Activated T-cell treated with anti-CD3 and anti-CD28 coated beads, Interleukin-2, amount 50 U/mL, for 24 hours (primary cell): ENCODE measurements around the gene FAM20B.
"Not testable (repeated sequence)": the region's sequence is repeated elsewhere in the genome, so short reads cannot be mapped to it uniquely, and the experiment has no call there.

Experiments used
- DNase-seq: peaks from one replicate; pipeline ENCODE4 v3.0.0-alpha.2; 2020
- H3K27ac Mint-ChIP-seq: 2 replicates; pipeline ENCODE4 v1.8.0; 2020; ENCODE audit warnings: mild to moderate bottlenecking, mixed read lengths
- H3K27me3 Mint-ChIP-seq: 2 replicates; pipeline ENCODE4 v1.8.0; 2020; ENCODE audit warnings: mixed read lengths
- H3K36me3 Mint-ChIP-seq: 2 replicates; pipeline ENCODE4 v1.8.0; 2020; ENCODE audit warnings: low read depth, mixed read lengths
- H3K4me1 Mint-ChIP-seq: 2 replicates; pipeline ENCODE4 v1.8.0; 2020; ENCODE audit warnings: low read depth, mixed read lengths
- H3K4me3 Mint-ChIP-seq: 2 replicates; pipeline ENCODE4 v1.8.0; 2020; ENCODE audit warnings: mild to moderate bottlenecking, moderate library complexity, mixed read lengths
- H3K9me3 Mint-ChIP-seq: 2 replicates; pipeline ENCODE4 v1.8.0; 2020; ENCODE audit warnings: mixed read lengths

Gene FAM20B

DNA sequence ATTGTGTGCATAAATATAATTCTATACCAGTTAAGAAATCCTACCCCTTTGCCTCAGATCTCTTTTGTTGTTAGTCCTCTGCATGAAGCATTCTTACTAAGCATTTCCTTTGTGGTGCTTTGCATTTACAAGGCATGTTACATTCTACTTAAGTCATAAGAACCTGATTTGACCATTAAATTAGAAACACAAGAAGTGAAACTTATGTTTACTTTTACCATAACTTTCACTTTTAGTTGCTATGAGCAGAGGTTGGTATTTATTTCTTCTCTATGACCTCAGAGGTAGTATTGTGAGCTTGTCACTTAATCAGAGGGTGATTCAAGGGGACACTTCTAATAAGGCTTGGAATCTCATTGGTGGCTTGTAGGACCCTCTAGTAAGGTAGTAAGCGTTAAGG is 9.0 kb downstream of the FAM20B start:
- no peaks in the 10 kb centered on the region for H3K9me3 Mint-ChIP-seq
- DNase-seq: no peak
- H3K4me3 Mint-ChIP-seq: peak overlapping the region; percentile 42

DNA sequence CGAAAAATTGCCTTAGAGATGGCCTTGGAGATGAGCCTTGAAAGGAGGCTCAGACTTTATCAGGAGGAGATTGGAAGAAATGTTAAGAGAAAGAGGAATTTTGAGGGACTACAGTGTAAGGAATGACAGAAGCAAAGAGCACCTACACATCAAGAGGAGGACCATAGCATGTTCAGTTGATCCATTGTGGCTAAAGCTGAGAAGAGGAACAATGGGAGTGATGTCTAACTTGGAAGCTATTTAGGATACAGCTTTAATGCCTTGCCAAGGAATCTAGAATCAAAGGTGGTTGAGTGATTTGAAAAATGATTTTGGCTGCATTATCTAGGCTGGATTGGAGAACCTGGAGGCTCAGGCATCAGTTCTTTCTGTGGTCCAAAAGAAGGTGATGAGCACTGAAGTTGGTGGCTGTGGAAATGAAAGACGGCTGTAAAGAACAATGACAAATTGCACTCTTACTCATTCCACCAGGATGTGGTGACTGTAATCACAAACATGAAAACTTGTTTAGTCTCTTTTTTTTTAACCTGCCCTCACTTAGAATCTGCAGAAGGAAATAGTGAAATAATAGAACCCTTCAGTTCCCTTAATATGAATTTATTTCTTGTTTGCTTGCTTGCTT is 11.3 kb downstream of the FAM20B start:
- H3K4me3 Mint-ChIP-seq: peak overlapping the region; percentile 6
- H3K27ac Mint-ChIP-seq: peak overlapping the region; percentile 15
- H3K4me1 Mint-ChIP-seq: peaks cover 65% of the 10 kb centered on the region
- no peak for DNase-seq
- H3K27me3 Mint-ChIP-seq: no peaks in the 10 kb centered on the region
- peaks cover 3% of the 10 kb centered on the region for H3K36me3 Mint-ChIP-seq
- no peaks in the 10 kb centered on the region for H3K9me3 Mint-ChIP-seq

More for the DNA sequence above, 9.0 kb downstream of the FAM20B start:
- Mint-ChIP-seq H3K27me3 (no peaks in the 10 kb centered on the region), H3K4me1 (peaks cover 88% of the 10 kb centered on the region), H3K36me3 (peaks cover 3% of the 10 kb centered on the region), H3K27ac (peak overlapping the region; percentile 81)

GRCh38 chr1:179038528-179039281 is 13.0 kb downstream of the FAM20B start:
- Mint-ChIP-seq H3K9me3 (no peaks in the 10 kb centered on the region), H3K36me3 (peaks cover 6% of the 10 kb centered on the region), H3K27ac (no peak overlapping the region), H3K4me1 (peaks cover 59% of the 10 kb centered on the region), H3K4me3 (no peak overlapping the region), H3K27me3 (no peaks in the 10 kb centered on the region)
- no peak for DNase-seq

DNA sequence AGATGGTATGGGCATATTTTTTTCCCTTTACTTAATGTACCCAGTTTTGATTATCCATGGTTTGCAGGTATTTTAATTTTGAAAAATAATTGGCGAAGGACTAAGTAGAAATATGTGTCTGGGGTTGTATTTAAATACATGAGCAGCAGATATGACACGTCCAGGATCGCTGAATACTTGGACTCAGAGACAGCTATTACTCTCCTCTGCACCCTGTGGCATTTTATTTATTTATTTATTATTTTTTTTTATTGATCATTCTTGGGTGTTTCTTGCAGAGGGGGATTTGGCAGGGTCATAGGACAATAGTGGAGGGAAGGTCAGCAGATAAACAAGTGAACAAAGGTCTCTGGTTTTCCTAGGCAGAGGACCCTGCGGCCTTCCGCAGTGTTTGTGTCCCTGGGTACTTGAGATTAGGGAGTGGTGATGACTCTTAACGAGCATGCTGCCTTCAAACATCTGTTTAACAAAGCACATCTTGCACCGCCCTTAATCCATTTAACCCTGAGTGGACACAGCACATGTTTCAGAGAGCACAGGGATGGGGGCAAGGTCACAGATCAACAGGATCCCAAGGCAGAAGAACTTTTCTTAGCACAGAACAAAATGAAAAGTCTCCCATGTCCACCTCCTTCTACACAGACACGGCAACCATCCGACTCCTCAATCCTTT is 13.9 kb downstream of the FAM20B start:
- not testable (repeated sequence) for H3K9me3 Mint-ChIP-seq, DNase-seq, H3K27me3 Mint-ChIP-seq, H3K4me3 Mint-ChIP-seq, H3K27ac Mint-ChIP-seq
- peaks cover 51% of the 10 kb centered on the region for H3K4me1 Mint-ChIP-seq
- peaks cover 10% of the 10 kb centered on the region for H3K36me3 Mint-ChIP-seq

GRCh38 chr1:179040175-179040551 is 14.5 kb downstream of the FAM20B start:
- not testable (repeated sequence) for H3K4me3 Mint-ChIP-seq, H3K27me3 Mint-ChIP-seq, H3K9me3 Mint-ChIP-seq, H3K27ac Mint-ChIP-seq, DNase-seq
- Mint-ChIP-seq H3K36me3 (peaks cover 11% of the 10 kb centered on the region), H3K4me1 (peaks cover 45% of the 10 kb centered on the region)

DNA sequence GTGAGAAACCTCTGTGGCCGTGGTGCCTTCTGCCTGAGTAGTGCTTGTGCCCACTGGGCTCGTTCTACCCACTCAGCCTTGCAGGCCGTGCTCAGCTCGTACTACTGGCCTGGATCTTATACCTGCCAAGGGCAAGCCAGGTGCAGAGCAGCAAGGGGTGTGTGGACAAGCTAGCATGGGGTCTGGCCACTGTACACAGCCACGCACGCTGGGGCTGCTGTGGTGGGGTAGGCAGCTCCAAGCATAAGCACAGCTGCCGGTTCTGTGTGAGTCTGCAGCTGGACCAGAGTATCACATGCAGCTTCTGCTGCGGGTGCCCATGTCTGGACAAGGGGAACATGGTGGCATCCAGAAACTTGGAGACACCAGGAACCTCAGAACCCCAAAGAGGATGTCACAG is 16.4 kb downstream of the FAM20B start:
- Mint-ChIP-seq H3K27ac (no peak overlapping the region), H3K27me3 (no peaks in the 10 kb centered on the region), H3K4me3 (no peak overlapping the region), H3K4me1 (peaks cover 27% of the 10 kb centered on the region), H3K9me3 (no peaks in the 10 kb centered on the region), H3K36me3 (peaks cover 19% of the 10 kb centered on the region)
- no peak for DNase-seq

DNA sequence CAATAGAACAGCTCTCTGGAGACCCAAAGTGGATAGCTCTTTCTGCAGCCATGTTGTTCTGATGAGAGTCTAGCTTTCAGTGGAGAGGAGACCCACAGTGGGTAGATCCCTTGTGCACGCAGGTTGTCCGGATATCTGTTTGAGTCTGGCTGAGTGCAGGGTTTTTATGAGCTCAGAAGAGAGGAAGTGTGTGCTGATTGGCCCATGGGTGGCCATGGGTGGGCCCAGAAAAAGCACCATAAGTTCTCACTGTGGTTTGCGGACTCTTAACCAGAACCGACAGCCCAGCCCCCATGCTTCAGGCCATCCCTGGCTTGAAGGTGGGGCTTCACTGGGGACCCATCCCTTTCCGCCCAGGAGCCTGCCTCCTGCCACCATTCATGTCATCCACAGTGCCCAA is 17.0 kb downstream of the FAM20B start:
- H3K9me3 Mint-ChIP-seq: no peaks in the 10 kb centered on the region
- no peak for DNase-seq
- H3K4me1 Mint-ChIP-seq: peaks cover 23% of the 10 kb centered on the region
- peaks cover 19% of the 10 kb centered on the region for H3K36me3 Mint-ChIP-seq
- no peak overlapping the region for H3K27ac Mint-ChIP-seq
- H3K4me3 Mint-ChIP-seq: no peak overlapping the region
- no peaks in the 10 kb centered on the region for H3K27me3 Mint-ChIP-seq

DNA sequence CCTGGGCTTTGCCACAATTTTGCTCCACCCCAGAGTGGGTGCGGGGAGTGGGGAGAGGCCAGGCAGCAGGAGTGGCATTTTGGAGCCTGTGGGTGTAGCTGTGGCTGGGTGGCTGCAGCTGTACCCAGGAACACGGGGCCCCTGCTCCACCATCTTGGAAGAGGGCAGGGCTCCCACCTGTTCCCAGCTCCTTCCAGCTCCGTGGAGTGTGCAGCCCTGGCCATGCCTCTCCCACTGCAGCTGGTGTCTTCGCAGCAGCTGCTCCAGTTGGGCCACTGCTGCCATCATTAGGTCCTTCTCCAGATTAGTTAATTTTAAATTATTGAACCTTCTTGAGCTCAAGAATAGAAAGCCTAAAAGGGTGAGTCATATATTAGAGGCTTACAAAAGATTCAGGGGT is 17.6 kb downstream of the FAM20B start:
- Mint-ChIP-seq H3K27me3 (no peaks in the 10 kb centered on the region), H3K27ac (no peak overlapping the region), H3K4me1 (peaks cover 19% of the 10 kb centered on the region), H3K4me3 (no peak overlapping the region), H3K36me3 (peaks cover 25% of the 10 kb centered on the region), H3K9me3 (no peaks in the 10 kb centered on the region)
- DNase-seq: no peak

- H3K4me3 Mint-ChIP-seq: no peak overlapping the region
- H3K27ac Mint-ChIP-seq: no peak overlapping the region
- H3K36me3 Mint-ChIP-seq: peaks cover 26% of the 10 kb centered on the region
- H3K27me3 Mint-ChIP-seq: no peaks in the 10 kb centered on the region
- H3K4me1 Mint-ChIP-seq: peaks cover 13% of the 10 kb centered on the region
- no peaks in the 10 kb centered on the region for H3K9me3 Mint-ChIP-seq
- no peak for DNase-seq
Observed at GRCh38 chr1:179043907-179044306, 18.2 kb downstream of the FAM20B start.

DNA sequence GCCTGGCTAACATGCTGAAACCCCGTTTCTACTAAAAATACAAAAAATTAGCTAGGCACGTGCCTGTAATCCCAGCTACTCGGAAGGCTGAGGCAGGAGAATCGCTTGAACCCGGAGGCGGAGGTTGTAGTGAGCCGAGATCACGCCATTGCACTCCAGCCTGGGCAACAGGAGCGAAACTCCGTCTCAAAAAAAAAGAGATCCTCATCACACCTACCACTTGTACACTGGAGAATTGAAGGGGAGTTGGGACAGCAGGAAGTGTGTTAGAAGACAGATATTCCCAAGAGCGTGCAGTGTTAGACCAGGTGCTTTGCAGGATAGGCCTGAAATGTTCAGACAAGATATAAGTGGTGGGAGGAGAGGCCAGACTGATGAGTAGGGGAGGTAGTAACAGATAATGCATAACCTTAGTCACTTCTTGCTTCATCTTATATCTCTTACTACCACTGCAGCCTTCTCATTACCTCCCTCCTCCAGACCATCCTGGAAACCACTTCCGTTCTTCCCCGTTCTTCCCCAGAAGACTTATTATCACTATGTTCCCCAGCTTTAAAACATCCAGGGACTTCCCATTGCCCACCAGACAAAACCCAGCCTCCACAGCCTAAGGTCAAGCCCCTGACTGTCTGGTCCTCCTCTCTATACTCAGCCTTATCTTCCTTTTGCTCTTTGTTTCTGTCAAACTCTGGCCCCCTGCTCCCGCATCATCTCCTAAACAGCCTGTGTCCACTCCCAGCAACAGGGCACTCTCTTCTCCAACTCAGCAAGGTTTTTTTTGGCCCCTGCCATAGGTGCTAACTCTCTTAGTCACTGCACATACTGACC is 21.3 kb downstream of the FAM20B start:
- no peak for DNase-seq
- peaks cover 40% of the 10 kb centered on the region for H3K36me3 Mint-ChIP-seq
- no peaks in the 10 kb centered on the region for H3K9me3 Mint-ChIP-seq
- no peak overlapping the region for H3K4me3 Mint-ChIP-seq
- peaks cover 8% of the 10 kb centered on the region for H3K4me1 Mint-ChIP-seq
- no peak overlapping the region for H3K27ac Mint-ChIP-seq
- no peaks in the 10 kb centered on the region for H3K27me3 Mint-ChIP-seq

DNA sequence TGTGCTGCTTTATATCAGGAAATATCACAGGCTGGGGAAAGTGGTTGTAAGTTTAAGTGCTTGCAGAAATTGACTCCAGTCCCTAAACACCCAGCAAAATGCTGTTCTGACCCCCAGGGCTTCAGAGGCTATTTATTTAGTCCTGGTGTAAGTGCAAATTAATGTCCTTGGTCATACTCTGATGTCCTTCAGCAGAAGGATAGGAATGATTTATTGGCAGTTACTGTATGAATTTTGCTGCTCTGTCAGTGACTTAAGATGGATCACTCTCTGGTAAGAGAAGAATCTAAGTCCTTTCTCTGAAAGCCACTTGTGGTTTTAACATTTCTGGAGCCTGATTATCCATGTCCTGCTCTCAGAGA is 21.9 kb downstream of the FAM20B start:
- H3K4me1 Mint-ChIP-seq: peaks cover 5% of the 10 kb centered on the region
- no peaks in the 10 kb centered on the region for H3K27me3 Mint-ChIP-seq
- no peak overlapping the region for H3K27ac Mint-ChIP-seq
- no peak overlapping the region for H3K4me3 Mint-ChIP-seq
- no peak for DNase-seq
- H3K36me3 Mint-ChIP-seq: peaks cover 40% of the 10 kb centered on the region
- no peaks in the 10 kb centered on the region for H3K9me3 Mint-ChIP-seq

GRCh38 chr1:179048339-179049124 is 22.8 kb downstream of the FAM20B start:
- peaks cover 40% of the 10 kb centered on the region for H3K36me3 Mint-ChIP-seq
- H3K4me3 Mint-ChIP-seq: no peak overlapping the region
- H3K27me3 Mint-ChIP-seq: no peaks in the 10 kb centered on the region
- no peak for DNase-seq
- no peaks in the 10 kb centered on the region for H3K9me3 Mint-ChIP-seq
- H3K27ac Mint-ChIP-seq: no peak overlapping the region
- H3K4me1 Mint-ChIP-seq: peaks cover 2% of the 10 kb centered on the region

GRCh38 chr1:179052776-179053175 is 27.1 kb downstream of the FAM20B start:
- H3K27me3 Mint-ChIP-seq: no peaks in the 10 kb centered on the region
- no peaks in the 10 kb centered on the region for H3K9me3 Mint-ChIP-seq
- no peaks in the 10 kb centered on the region for H3K4me1 Mint-ChIP-seq
- no peak overlapping the region for H3K4me3 Mint-ChIP-seq
- H3K27ac Mint-ChIP-seq: no peak overlapping the region
- DNase-seq: no peak
- H3K36me3 Mint-ChIP-seq: peaks cover 56% of the 10 kb centered on the region

GRCh38 chr1:179053486-179053885 is 27.8 kb downstream of the FAM20B start:
- no peaks in the 10 kb centered on the region for H3K9me3 Mint-ChIP-seq
- no peak overlapping the region for H3K4me3 Mint-ChIP-seq
- H3K4me1 Mint-ChIP-seq: no peaks in the 10 kb centered on the region
- peaks cover 54% of the 10 kb centered on the region for H3K36me3 Mint-ChIP-seq
- no peak for DNase-seq
- H3K27me3 Mint-ChIP-seq: no peaks in the 10 kb centered on the region
- no peak overlapping the region for H3K27ac Mint-ChIP-seq
